AG04449 (cell line): ENCODE measurements around the gene RGS4.

ENCODE experiments used
- CTCF ChIA-PET: fragments of 350-600 bp; formaldehyde crosslinking; extraction: SDS; loops from one replicate; lab custom pipeline; 2021; ENCODE audit warnings: antibody characterized with exemption; lab: Yijun Ruan, JAX
- POLR2A ChIA-PET: fragments of 400-600, 350-600 bp; formaldehyde crosslinking; extraction: SDS; loops from one replicate; lab custom pipeline; 2020; ENCODE audit warnings: antibody characterized with exemption, inconsistent platforms; lab: Yijun Ruan, JAX
- DNase-seq: peaks from one replicate; pipeline ENCODE4 v3.0.0-alpha.2; 2010; ENCODE audit warnings: low read depth, low spot score
- H3K4me3 ChIP-seq: 2 replicates; pipeline ENCODE4 v1.5.1; 2011; ENCODE audit warnings: low read depth, mild to moderate bottlenecking, control low read depth, low read length
- CTCF ChIP-seq: IDR thresholded peaks from one replicate; pipeline ENCODE4 v1.5.1; 2011; ENCODE audit warnings: mild to moderate bottlenecking, moderate library complexity, low read length, control low read depth, inconsistent platforms; ENCODE audit not compliant: insufficient read depth; ENCODE audit errors: missing control alignments

Gene RGS4

DNA sequence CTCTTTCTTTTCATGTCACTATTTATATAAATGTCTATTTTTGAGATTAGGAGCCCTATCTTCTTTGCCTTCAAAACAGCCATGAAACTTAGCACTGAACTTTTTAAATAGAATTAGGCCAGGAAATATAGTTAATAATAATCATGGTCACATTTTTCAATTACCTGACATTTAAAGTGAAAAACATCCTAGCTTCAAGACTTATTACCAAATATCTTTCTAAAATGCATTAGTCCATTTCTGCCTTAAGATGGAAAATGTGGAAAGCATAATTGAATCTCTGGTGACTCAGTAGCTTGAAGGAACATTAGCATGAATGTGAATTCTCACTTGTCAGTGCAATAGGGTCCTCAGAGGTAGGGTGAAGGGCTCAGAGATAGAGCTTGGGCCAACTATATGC is 18.7 kb upstream of the RGS4 start:
- no peak for DNase-seq
- ChIA-PET CTCF (interaction anchor here (0.6 to 1.5 kb wide), 5 partner anchors 16 to 267 kb away, joined by 3 to 6 read pairs (median 3); partner anchors contain the start of gene RGS4), POLR2A (no interaction called here)
- H3K4me3 ChIP-seq, result no peak overlapping the region
- no peak for TF ChIP-seq CTCF

DNA sequence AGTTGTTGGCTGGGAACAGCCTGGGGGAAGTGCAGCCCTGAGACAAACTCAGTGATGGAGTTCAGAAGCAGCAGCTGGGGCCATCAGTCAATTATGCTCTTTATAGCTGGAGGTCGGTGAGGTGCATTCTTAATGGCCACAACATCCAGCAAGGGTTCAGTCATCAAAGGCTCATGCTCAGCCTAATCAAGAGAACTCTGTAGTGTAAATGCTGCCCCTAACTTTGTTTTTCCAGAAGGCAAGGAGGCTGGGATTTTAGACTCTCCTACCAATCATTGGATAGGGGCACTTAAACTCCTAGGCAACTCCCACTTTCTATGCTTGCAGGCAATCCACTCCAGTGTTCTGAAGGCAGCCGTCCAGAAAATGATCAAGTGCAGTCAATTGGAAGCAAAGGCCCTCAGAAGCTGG is 15.0 kb upstream of the RGS4 start:
- CTCF ChIA-PET, result interaction anchor here (8.6 kb wide), 1 partner anchor 16 kb away, joined by 97 read pairs; the partner anchor contains the start of gene RGS4
- no peak overlapping the region for H3K4me3 ChIP-seq
- POLR2A ChIA-PET, result no interaction called here
- no peak for DNase-seq
- no peak for TF ChIP-seq CTCF

- TF ChIP-seq CTCF, result no peak
- ChIA-PET CTCF (interaction anchor here (2.2 to 8.6 kb wide), 2 partner anchors 15 to 201 kb away, joined by 6 to 97 read pairs; partner anchors contain the start of gene RGS4), POLR2A (no interaction called here)
- no peak for DNase-seq
- no peak overlapping the region for H3K4me3 ChIP-seq
These were observed 14.2 kb upstream of the RGS4 start for GRCh38 chr1:163055005-163055404.

DNA sequence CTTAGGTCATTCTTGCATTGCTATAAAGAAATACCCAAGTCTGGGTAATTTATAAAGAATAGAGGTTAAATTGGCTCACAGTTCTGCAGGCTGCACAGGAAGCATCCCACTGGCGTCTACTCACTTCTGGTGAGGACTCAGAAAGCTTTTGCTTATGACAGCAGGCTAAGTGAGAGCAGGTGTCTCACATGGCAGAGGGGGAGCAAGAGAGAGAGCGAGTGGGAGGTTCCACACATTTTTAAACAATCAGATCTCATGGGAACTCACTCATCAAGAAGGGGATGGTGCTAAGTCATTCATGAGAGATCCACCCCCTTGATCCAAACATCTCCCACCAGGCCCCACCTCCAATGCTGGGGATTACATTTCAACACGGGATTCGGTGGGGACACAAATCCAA is 13.6 kb upstream of the RGS4 start:
- CTCF ChIA-PET, result interaction anchor here (1.0 to 8.6 kb wide), 7 partner anchors 9 to 207 kb away, joined by 3 to 97 read pairs (median 5); partner anchors contain the start of gene RGS4

GRCh38 chr1:163056831-163057230 is 12.3 kb upstream of the RGS4 start:
- POLR2A ChIA-PET, result interaction anchor here (1.4 kb wide), 1 partner anchor 12 kb away, joined by 9 read pairs; the partner anchor contains the start of gene RGS4
- no peak for TF ChIP-seq CTCF
- H3K4me3 ChIP-seq, result no peak overlapping the region
- DNase-seq, result no peak
- CTCF ChIA-PET, result interaction anchor here (0.6 to 8.6 kb wide), 15 partner anchors 10 to 1671 kb away, joined by 3 to 97 read pairs (median 4); partner anchors contain the start of gene RGS4

More for the DNA sequence above, 13.6 kb upstream of the RGS4 start:
- no peak for DNase-seq
- POLR2A ChIA-PET, result interaction anchor here (1.2 kb wide), 1 partner anchor 14 kb away, joined by 5 read pairs; the partner anchor contains the start of gene RGS4
- no peak overlapping the region for H3K4me3 ChIP-seq
- no peak for TF ChIP-seq CTCF

DNA sequence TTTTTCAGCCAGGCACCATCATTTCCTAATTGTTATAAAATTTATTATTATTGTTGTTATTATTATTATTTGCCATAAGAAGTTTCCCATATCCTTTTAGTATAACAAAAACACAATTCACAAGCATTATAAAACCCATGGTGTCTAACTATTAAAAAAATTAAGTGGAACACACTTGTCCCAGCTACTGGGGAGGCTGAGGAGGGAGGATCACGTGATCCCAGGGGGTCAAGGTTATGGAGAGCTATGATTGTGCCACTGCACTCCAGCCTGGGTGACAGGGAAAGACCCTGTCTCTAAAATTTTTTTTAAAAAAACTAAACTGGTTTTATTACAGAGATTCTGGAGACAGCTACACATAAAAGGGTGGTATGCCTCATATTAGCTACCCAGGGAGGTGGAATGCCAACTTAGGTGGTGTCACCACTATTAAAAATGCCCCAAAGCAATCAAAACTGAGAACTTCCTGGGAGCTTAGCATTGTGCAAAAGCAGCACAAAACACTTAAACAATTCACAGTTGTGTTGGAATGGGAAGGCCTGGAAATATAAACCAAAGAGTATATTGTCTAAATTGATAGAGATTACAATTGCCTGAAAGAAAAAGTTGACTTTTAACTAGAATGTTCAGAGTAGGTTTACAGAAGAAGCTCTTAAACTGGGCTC is 8.7 kb upstream of the RGS4 start:
- POLR2A ChIA-PET, result interaction anchor here (1.2 kb wide), 1 partner anchor 187 kb away, joined by 3 read pairs; no protein-coding TSS in a partner anchor
- DNase-seq, result no peak
- CTCF ChIA-PET, result interaction anchor here (0.9 to 8.6 kb wide), 8 partner anchors 10 to 255 kb away, joined by 3 to 97 read pairs (median 9); partner anchors contain the start of gene RGS4
- no peak for TF ChIP-seq CTCF
- H3K4me3 ChIP-seq, result no peak overlapping the region
